ENCODE data around the gene PLCD4.
A peak's percentile ranks its signal among the peaks of the same experiment; 100 is the strongest.

- 0 out of 2 replicates have a peak, but pooled peaks have one; percentile 10 for TF ChIP-seq CTCF (conservative IDR thresholded peaks at IDR 0.05; ENCODE audit: low read depth, low read length)
- no peak for TF ChIP-seq EZH2phosphoT487 (IDR thresholded peaks at IDR 0.05; ENCODE audit: borderline replicate concordance, low read length)
These were observed 37.0 kb downstream of the PLCD4 start for GRCh38 chr2:218644721-218645120.

All from PC-3 (cell line).